OCI-LY1 (cell line): ENCODE results near the gene PACRG.

Source experiments
- EZH2 ChIP-seq: fragments of 200-600 bp; sonication (generic), shearing (Covaris generic); IDR thresholded peaks from 2 replicates; pipeline ENCODE4 v1.8.0; 2017; ENCODE audit warnings: borderline replicate concordance, mixed run types, mild to moderate bottlenecking, antibody characterized with exemption, low read length, moderate library complexity, mixed read lengths
- TF ChIP-seq, protein P1 (sequence below): fragments of 200-600 bp; sonication (generic), shearing (Covaris generic); IDR thresholded peaks from 2 replicates; pipeline ENCODE4 v1.5.1; 2017; ENCODE audit warnings: mild to moderate bottlenecking, antibody characterized with exemption, low read length, moderate library complexity, mixed read lengths

- TF ChIP-seq, protein P1, sequence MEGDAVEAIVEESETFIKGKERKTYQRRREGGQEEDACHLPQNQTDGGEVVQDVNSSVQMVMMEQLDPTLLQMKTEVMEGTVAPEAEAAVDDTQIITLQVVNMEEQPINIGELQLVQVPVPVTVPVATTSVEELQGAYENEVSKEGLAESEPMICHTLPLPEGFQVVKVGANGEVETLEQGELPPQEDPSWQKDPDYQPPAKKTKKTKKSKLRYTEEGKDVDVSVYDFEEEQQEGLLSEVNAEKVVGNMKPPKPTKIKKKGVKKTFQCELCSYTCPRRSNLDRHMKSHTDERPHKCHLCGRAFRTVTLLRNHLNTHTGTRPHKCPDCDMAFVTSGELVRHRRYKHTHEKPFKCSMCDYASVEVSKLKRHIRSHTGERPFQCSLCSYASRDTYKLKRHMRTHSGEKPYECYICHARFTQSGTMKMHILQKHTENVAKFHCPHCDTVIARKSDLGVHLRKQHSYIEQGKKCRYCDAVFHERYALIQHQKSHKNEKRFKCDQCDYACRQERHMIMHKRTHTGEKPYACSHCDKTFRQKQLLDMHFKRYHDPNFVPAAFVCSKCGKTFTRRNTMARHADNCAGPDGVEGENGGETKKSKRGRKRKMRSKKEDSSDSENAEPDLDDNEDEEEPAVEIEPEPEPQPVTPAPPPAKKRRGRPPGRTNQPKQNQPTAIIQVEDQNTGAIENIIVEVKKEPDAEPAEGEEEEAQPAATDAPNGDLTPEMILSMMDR: no peak
- TF ChIP-seq EZH2: no peak
Observed at GRCh38 chr6:163062790-163063189, 335.0 kb downstream of the PACRG start.
